Measurements from ENCODE around the gene LRRC47. TPM values are rescaled to one million over a fixed set of nuclear protein-coding genes. Genes with fewer than 3 reads are reported as not detected.
A peak's percentile ranks its signal among the peaks of the same experiment; 100 is the strongest.

The LRRC47 gene
- total RNA-seq, 1 experiment from 2014 or later: 52.4 TPM

GRCh38 chr1:3779265-3779911 lies 16.9 kb downstream of the LRRC47 start:
- DNase-seq: no peak
- no peaks in the 10 kb centered on the region for H3K27me3 ChIP-seq
- H3K9me3 ChIP-seq: no peaks in the 10 kb centered on the region
- no peak overlapping the region for H3K4me3 ChIP-seq
- H3K36me3 ChIP-seq: peaks cover 29% of the 10 kb centered on the region

DNA sequence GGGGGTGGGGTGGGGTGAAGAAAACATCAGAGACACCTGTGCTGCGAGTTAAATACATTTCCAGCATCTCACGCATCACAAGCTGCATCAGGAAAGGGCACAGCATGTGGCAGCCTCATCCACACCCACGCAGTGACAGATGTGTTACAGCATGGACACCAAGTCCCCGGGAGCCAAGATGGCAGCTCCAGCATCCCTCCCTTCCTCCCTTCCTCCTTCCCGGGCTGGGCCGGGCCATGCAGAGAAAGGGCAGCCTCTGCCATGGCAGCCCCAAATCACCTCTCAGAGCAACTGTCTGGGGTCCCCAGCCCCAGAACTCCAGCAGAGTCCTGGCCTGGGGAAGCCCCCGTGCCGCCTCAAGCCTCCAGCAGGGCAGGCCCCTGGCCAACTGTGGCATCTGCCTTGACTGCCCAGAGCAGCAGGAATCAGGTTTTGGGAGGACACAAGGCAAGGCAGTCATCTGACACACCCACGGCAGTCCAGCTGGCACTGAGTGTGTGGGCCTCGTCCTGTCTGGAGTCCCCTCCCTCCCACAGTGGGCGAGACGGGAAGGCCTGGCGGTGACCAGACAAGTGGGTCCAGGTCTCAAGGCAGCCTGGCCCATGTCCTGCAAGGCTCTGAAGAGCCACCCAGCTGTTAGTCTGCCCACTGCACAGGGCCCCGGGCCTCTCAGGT lies 17.6 kb downstream of the LRRC47 start:
- no peak for DNase-seq
- H3K4me3 ChIP-seq: no peak overlapping the region
- no peaks in the 10 kb centered on the region for H3K9me3 ChIP-seq
- H3K27me3 ChIP-seq: no peaks in the 10 kb centered on the region
- H3K36me3 ChIP-seq: peaks cover 28% of the 10 kb centered on the region

DNA sequence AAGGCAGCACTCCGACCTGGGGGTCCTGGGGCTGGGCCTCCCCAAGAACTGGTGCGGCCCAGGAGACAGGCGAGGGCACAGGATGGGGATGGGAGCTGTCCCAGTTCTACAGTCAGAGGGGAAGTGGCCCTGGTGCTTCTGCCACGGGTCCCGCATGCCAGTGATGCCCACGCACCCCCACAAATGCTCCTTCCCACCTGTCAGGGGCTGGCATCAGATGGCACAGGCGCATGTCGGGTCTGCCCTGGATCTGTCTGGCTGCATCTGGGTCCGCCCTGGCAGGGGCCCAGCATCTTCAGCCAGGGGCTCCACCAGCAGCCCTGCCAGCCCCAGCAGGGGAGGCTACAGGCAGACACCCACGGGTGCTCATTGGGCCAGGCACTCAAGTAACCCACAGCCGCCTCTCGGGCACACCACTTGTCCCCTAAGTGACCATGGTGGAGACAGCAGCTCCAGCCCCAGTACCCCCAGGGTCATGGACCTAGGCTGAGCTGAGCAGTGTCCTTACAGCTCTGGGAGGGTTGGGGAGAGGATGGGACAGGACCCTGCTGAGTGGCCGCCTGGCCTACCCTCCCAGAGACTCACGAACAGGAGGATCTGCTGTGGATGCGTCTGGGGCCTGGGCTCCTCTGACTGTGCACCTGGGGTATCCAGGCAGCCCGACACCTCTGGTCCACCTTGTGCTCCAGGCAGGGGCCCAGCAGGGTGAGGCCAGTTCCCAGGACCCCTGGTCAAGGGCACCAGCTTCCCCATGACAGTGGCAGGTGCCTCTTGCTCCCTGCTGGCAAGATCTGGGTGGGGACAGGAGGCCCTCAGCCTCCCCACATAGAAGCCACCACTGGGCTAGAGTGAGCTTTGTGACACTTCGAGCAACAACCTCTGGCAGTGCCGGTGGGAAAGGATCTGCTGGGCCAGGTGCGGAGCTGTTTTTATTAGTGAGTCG lies 18.4 kb downstream of the LRRC47 start:
- Histone ChIP-seq H3K4me3 (no peak overlapping the region), H3K27me3 (no peaks in the 10 kb centered on the region), H3K36me3 (peaks cover 28% of the 10 kb centered on the region), H3K9me3 (no peaks in the 10 kb centered on the region)
- no peak for DNase-seq

DNA sequence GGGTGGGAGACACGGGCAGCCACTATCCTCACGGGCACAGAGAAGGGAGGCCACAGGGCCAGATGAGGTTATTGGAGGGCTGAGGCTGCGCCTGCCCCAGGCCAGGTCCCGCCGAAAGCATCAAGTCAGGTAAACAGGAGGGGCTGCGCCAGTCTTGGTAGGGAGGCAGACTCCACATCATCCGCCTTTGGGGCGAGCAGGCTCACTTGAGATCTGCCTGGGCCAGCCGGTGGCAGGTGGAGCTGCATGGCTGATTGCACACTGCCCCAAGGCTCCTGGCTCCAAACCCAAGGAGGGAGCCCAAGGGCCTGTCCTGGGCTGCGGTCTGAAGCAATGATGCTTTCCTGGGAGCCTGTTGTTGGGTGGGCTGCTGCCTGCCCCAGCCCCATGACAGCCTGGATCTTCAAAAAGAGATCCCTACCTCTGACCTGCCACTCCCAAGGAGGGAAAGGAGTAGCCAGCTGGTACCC lies 19.2 kb downstream of the LRRC47 start:
- H3K27me3 ChIP-seq: no peaks in the 10 kb centered on the region
- no peaks in the 10 kb centered on the region for H3K9me3 ChIP-seq
- peaks cover 21% of the 10 kb centered on the region for H3K36me3 ChIP-seq
- DNase-seq: no peak
- no peak overlapping the region for H3K4me3 ChIP-seq

- H3K9me3 ChIP-seq: no peaks in the 10 kb centered on the region
- no peak for DNase-seq
- H3K4me3 ChIP-seq: no peak overlapping the region
- peaks cover 16% of the 10 kb centered on the region for H3K36me3 ChIP-seq
- H3K27me3 ChIP-seq: no peaks in the 10 kb centered on the region
Measured at GRCh38 chr1:3776231-3776961, 19.9 kb downstream of the LRRC47 start.

- no peak overlapping the region for H3K4me3 ChIP-seq
- DNase-seq: peak; percentile 76
- no peaks in the 10 kb centered on the region for H3K9me3 ChIP-seq
- no peaks in the 10 kb centered on the region for H3K27me3 ChIP-seq
- H3K36me3 ChIP-seq: peaks cover 13% of the 10 kb centered on the region
Measured at GRCh38 chr1:3775490-3776230, 20.6 kb downstream of the LRRC47 start.

- Histone ChIP-seq H3K27me3 (no peaks in the 10 kb centered on the region), H3K36me3 (peaks cover 8% of the 10 kb centered on the region), H3K4me3 (no peak overlapping the region), H3K9me3 (no peaks in the 10 kb centered on the region)
- peak; percentile 36 for DNase-seq
Measured at GRCh38 chr1:3774946-3775489, 21.3 kb downstream of the LRRC47 start.

DNA sequence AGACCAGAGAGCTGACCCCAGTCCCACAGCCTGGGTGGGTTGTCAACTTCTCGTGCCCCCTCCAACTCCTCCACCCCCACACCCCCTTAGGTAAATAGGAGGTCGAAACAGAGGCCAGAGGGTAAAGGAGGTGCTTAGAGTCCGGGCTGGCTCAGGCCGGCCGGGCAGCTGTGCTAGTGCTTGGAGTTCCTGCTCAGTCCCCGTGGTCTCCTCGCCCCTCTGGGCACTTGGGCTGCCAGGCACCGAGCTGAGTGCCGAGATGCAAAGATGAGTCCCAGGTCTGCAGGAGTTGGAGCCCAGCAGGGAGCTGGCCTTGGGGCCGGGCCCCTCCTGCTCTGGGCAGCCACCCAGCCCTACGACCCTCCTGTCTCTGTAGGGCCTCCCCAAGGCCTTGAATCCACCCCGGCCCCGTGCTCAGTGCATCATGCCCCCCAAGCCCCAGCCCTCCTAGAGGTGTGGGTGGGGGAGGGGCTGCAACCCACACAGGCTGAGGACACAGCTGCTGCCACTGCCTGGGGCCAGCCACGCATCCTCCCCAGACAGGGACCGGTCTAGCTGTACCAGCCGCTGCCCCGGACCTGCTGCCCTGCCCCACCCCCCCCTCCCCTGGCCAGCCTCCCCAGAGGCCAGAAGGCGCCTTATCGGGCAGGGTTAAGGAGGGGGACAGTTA lies 21.9 kb downstream of the LRRC47 start:
- no peaks in the 10 kb centered on the region for H3K9me3 ChIP-seq
- DNase-seq: no peak
- H3K4me3 ChIP-seq: no peak overlapping the region
- H3K27me3 ChIP-seq: no peaks in the 10 kb centered on the region
- peaks cover 3% of the 10 kb centered on the region for H3K36me3 ChIP-seq

GRCh38 chr1:3773572-3774275 lies 22.6 kb downstream of the LRRC47 start:
- no peaks in the 10 kb centered on the region for H3K27me3 ChIP-seq
- H3K4me3 ChIP-seq: no peak overlapping the region
- H3K9me3 ChIP-seq: no peaks in the 10 kb centered on the region
- no peaks in the 10 kb centered on the region; the same call in 1 of the 2 replicates for H3K36me3 ChIP-seq
- no peak for DNase-seq

- H3K9me3 ChIP-seq: no peaks in the 10 kb centered on the region
- DNase-seq: no peak
- H3K27me3 ChIP-seq: no peaks in the 10 kb centered on the region
- no peaks in the 10 kb centered on the region for H3K36me3 ChIP-seq
- H3K4me3 ChIP-seq: peak within 1 kb of the TSS; percentile 49
Measured at GRCh38 chr1:3772715-3773571, 23.4 kb downstream of the LRRC47 start, which contains the start of gene SMIM1. TSS of gene SMIM1 (plus strand) at chr1:3772749. CDS start at chr1:3775374, 2,625 bp downstream.

- H3K27me3 ChIP-seq: no peaks in the 10 kb centered on the region
- peak; percentile 77 for DNase-seq
Measured at GRCh38 chr1:3772027-3772714, 24.1 kb downstream of the LRRC47 start.

DNA sequence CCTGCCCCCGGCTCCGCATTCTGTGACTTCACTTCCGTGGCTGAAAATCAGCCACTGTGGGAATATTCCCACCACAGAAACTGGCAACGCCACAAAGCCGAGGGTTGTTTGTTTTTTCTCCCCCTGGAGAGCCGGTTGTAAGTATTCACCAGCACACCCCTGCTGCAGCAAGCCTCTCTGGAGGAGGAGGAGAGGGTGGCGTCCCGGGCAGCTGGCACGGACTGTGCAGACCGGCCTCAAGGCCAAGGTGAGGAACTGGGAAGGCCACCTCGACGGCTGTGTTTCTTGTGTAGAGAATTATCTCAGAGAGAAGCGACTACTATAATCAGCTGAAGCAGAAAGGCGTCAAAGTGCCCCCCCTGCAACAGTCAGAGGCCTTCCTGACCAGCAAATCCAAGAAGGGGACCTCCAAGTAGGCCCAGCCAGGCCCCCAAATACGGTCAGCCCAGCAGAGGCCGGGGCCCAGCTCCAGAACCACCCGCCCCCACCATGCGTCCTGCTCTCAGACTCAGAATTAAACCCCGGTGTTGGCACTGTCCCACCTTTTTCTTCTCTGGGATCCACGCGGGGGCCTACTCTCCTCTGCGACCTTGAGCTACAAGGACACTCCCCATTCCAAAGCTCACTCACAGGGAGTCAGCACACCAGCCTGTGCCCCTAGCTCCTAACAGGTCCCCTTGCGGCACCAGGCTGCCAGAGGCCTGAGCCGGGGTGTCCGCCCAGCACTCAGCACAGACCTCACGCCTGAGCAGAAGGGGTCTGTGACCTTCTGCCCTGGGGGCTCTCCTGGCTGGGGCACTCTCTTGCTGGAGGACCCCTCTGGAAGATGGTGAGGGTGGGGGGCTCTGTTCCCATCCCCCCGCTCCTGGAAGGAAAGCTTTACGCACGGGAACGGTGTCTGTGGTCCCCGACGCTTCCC lies 24.9 kb downstream of the LRRC47 start:
- Histone ChIP-seq H3K4me3 (peak overlapping the region; percentile 49), H3K27me3 (no peaks in the 10 kb centered on the region), H3K9me3 (no peaks in the 10 kb centered on the region), H3K36me3 (no peaks in the 10 kb centered on the region)
- DNase-seq: no peak

More at GRCh38 chr1:3772027-3772714, 24.1 kb downstream of the LRRC47 start:
- no peaks in the 10 kb centered on the region for H3K36me3 ChIP-seq
- peak overlapping the region; percentile 49 for H3K4me3 ChIP-seq
- H3K9me3 ChIP-seq: no peaks in the 10 kb centered on the region

Data from MG63 (cell line).